NCI-H2107 treated with DMSO at 0.1 percent for 48 hours (cell line): ENCODE measurements around the gene GSS.

Source experiments
- DNase-seq: peaks from one replicate; lab custom pipeline; 2025; ENCODE audit not compliant: unreplicated experiment; lab: John Stamatoyannopoulos, UW

The GSS gene

DNA sequence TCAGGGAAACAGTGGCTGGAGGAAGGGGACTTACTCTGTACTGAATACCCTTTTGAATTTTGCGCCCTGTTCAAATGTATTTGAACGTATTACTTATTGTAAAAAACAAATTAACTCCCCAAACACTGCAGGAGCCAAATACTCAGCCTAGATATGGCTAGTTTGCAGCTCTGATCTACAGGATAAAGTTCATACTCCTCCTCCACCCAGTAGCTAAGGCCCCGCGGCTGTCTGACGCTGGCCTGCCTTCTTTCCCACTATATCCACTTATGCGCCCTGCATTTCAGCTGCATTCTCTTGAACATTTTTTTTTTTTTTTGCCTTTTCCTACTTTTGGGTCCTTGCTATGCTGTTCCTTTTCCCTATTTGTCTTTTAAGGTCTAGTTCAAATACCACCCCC, 6.5 kb downstream of the GSS start:
- no peak for DNase-seq

DNA sequence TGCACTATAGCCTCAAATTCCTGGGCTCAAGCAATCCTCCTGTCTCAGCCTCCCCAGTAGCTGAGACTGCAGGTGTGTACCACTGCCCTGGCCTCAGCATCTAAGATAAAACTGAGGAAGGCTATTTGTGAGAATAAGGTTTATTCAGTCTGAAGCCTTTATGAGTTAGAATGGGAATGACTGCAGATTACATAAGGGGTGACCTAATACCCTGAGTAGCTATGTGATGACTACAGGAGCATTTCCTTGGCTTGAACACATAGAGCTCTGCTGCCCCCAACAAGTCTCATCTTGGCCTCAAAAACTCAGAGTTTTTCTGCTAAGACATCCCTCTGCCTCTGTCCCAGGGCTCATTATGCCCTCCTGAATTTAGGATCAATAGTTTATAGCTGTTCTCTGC, 7.6 kb downstream of the GSS start:
- DNase-seq = no peak

DNA sequence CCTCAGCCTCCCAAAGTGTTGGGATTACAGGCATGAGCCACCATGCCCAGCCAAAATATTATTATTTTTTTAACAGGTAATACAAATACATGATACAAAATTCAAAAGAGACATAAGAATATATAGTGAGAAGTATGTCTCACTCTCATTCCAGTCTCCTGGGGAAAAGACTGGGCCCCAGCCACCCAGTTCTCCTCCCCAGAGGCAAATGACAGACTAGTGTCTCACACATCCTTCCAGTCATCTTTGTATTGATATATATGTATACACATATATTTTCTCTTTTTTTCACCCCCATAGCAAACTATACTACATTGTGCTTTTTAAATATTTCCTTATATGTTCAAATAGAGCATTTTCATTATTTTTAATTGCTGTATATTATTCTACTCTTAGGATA, 8.3 kb downstream of the GSS start:
- DNase-seq = no peak

DNA sequence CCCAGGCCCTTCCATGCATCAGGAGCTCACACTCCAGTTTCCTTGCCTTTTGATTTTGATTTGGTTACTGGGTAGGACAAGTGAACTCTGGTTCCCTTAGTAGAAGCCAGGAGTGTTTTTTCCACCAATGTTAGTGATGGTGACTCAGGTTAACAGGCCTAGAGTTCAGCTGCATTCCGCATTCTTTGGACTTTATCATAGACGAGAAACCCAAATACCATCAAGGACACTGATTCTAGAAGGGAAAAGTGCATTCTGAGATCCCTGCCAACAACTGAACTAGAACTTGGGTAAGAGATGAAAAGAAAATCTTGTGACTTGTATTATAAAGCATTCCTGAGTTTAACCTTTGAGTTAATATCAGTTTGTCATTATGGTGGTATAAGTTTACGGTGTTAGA, 8.9 kb downstream of the GSS start:
- DNase-seq = no peak

DNA sequence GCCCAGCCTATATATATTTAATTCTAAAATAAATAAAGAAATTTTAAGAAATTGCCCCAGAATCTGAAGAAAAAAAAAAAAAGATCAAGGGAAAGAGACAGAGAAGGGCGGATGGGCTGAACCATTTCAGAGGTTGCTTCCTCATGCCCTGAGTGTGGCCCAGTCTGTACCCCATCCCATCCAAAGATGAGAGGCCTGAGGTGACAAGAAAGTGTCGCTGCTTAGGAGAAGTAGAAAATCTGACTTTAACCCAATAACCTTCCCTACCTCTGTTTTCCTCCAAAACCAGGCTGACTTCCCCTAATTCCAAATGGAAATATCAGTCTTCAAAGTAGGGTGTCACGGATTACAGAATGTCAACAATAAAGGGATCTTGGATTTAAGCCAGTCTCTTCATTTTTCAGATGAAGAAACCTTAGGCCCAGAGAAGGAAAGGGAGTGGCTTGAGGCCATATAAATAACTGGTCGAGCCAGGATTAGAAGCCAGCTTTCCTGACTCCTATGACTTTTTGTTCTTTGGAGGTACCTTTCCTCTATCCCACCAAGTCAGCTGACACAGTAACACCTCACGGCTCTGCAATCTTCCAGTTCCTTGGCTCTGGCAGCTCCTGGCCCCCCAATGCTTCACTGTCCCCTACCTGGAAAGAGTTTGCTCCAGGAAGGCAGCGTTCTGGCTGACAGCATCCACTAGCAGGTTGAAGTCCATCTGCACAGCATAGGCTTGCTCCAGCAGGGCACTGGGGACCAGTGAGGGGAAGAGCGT, 10.1 kb downstream of the GSS start:
- no peak for DNase-seq

- DNase-seq = no peak
Observed at GRCh38 chr20:34943808-34944567, 11.6 kb downstream of the GSS start.

GRCh38 chr20:34942301-34942700, 13.3 kb downstream of the GSS start:
- DNase-seq = no peak

DNA sequence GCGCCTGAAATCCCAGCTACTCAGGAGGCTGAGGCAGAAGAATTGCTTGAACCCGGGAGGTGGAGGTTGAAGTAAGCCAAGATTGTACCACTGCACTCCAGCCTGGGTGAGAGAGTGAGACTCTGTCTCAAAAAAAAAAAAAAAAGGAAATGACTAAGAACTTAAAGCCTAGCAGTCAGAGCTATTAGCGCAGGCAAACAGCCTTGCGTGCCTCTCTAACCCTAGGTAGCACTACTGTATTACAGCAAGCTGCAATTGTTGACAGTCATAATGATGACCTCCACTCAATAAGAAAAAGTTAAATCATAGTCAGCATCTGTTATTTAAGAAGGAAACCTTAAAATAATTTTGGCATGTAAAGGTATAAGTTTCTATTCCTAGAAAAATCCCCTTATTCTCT, 14.4 kb downstream of the GSS start:
- DNase-seq = no peak

- DNase-seq = no peak
Observed at GRCh38 chr20:34940081-34940481, 15.5 kb downstream of the GSS start.

DNA sequence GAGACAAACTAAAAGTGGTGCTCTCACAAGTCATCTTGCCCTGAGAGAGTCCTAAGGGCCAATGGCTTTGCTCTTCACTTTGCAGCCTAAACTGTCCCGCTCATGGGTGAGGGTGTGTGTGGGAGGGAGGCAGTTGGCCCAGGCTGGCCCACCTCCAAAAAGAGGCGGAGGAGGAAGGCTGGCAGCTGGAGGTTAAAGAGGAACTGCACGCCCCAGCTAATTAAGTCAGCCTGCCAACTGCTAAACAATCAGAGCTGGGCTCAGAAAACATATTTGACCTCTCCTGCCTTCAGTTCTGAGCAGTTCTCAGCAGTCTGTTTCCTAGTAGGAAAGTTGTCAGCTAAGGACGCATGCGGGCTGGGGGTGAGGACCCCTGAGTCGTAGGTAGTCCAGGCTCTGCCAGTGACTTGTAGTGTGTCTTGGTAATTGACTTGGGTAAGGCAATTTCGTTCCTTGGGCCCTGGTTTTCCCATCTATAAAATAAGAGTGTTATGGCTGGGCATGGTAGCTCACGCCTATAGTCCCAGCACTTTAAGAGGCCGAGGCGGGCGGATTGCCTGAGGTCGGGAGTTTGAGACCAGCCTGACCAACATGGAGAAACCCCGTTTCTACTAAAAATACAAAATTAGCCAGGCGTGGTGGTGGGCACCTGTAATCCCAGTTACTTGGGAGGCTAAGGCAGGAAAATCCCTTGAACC, 17.0 kb downstream of the GSS start:
- DNase-seq = no peak

DNA sequence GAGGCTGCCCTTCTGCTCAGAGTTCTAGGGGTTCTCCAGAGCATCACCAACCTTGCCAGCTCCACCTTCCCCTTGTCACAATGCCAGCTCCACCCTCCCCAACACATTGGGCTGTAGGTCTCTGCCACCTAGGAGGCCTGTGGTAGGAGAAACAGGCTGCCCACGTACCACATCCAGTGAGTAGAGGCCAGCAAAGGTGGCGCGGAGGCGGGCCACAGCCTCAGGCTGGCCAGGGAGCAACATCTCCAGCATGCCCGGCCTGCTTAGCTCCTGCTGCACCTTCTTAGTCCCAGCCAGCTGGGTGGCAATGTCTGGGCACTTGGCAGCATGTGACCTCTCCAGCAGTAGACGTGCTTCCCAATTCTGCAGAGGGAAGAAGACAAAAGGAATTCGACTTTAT, 23.8 kb downstream of the GSS start:
- DNase-seq = no peak

- DNase-seq = no peak
Observed at GRCh38 chr20:34928411-34928810, 27.2 kb downstream of the GSS start.

GRCh38 chr20:34927736-34928135, 27.9 kb downstream of the GSS start:
- no peak for DNase-seq

DNA sequence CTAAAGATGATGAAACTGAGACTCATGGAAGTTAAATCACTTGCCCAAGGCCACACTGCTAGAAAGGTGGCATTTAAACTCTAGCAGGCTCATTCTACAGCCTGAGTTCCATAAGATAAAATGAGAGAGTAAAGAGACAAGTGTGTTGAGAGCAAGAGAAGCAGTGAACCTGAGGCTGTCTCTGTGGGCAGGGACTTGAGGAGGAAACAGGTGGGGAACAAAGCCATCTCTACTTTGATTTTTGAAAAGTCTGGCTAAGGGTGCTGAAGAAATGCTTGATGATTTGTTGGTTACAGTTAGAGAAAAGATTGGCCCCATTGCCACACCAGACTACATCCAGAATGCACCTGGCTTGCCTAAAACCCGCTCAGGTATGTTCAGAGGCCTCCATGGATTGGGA, 29.0 kb downstream of the GSS start:
- DNase-seq = no peak

- DNase-seq = no peak
Observed at GRCh38 chr20:34925981-34926380, 29.6 kb downstream of the GSS start.

DNA sequence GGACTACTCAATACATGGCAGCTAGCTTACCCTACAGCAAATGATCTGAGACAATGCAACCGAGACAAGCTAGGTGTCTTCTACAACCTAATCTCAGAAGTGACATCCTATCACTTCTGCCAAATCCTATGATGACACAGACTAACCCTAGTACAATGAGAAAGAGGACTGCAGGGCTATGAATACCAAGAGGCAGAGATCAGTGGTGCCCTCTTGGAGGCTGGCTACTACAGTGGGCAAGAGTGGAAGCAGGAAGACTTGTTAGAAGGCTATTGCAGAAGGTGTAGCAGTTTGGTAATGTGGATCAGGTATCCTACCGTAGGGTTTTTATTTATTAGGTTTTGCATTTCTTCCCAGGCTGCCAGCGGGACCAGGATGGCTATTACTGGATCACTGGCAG, 30.3 kb downstream of the GSS start:
- DNase-seq = no peak

DNA sequence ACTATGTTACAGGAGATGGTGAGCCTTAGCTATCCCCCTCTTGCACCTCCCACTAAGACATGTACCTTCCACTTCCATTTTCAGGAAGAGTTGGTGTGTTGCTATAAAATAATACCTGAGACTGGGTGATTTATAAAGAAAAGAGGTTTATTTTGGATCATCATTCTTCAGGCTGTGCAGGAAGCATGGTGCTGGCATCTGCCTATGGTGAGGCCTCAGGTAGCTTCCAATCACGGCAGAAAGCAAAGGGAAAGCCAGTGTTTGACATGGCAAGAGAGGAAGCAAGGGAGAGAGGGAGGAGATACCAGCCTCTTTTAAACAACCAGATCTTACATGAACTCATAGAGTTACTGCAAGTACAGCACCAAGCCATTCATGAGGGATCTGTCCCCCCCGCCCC, 32.2 kb downstream of the GSS start:
- no peak for DNase-seq

GRCh38 chr20:34922654-34923381, 32.8 kb downstream of the GSS start:
- DNase-seq = no peak

GRCh38 chr20:34921436-34921835, 34.2 kb downstream of the GSS start:
- DNase-seq = no peak

- DNase-seq = no peak
Observed at GRCh38 chr20:34920055-34920454, 35.6 kb downstream of the GSS start.

DNA sequence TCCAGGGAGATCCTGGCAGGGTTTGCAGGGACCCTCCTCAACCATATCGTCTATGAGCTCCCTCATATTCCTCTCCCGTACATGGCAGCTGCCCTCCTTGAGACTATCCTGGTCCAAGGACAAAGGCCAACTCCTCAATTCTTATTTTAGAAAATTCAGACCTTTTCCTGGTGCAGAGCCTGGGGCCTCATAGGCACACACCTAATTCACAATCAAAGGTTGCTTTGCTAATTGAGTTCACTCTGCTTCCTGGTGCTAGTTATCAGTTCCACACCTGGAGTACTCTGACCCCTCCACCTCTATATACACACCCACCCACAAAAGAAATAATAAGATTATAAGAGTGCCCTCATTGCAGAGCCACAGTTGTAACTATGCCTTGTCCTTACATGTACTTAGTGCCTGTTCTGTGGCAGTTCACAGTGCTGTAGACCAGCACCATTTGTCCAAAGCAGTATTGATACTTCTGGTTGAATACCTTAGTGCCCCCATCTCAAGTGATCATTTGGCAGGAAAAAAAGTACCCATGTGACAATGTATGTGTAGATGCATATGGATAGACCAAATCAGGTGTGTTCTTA, 38.7 kb downstream of the GSS start:
- DNase-seq = no peak
